B cell (primary cell): Measurements from ENCODE around the gene SERTAD2. TPM values are rescaled to one million over a fixed set of nuclear protein-coding genes. Genes with fewer than 3 reads are reported as not detected.

Experiments
- ATAC-seq: fragments of 200-7000 bp; cut with Tn5 transposase; one replicate; pipeline ENCODE4 v1.10.0; 2021; ENCODE audit warnings: low read depth, mild to moderate bottlenecking, moderate number of reproducible peaks, moderate library complexity
- CTCF ChIA-PET: fragments of 350-600 bp; sonication (Branson Sonifier 250); formaldehyde crosslinking; loops from one replicate; lab custom pipeline; 2021; ENCODE audit warnings: antibody characterized with exemption, inconsistent platforms; lab: Charles Lee
- POLR2A ChIA-PET: fragments of 350-600 bp; sonication (Branson Sonifier 250); formaldehyde crosslinking; loops from one replicate; lab custom pipeline; 2021; ENCODE audit warnings: antibody characterized with exemption; lab: Charles Lee
- DNase-seq: peaks from one replicate; pipeline ENCODE4 v3.0.0; 2013
- H2AFZ ChIP-seq: 2 replicates; pipeline ENCODE4 v1.6.1; 2012; ENCODE audit warnings: mild to moderate bottlenecking, low read depth, low read length; ENCODE audit not compliant: insufficient read depth, poor library complexity, severe bottlenecking
- H3K27ac ChIP-seq, 2 donors: 1 replicate in 1 of 2; 2 replicates in 1 of 2; pipeline ENCODE4 v1.5.1; 2012 to 2013; ENCODE audit warnings: low read length in 2 of 2, mild to moderate bottlenecking in 2 of 2, moderate library complexity in 1 of 2
- H3K27me3 ChIP-seq, 4 experiments: fragments of 200-600 bp in 1 of 4; sonication (generic) in 1 of 4; replicated peaks in 1 of 4; 1 replicate in 2 of 4; 2 replicates in 2 of 4; pipeline versions ENCODE4 v1.6.1 to v1.7.0; 2013 to 2016; ENCODE audit warnings: low read length in 3 of 4, mild to moderate bottlenecking in 2 of 4, mixed read lengths in 1 of 4, moderate library complexity in 1 of 4; ENCODE audit not compliant: insufficient read depth in 4 of 4, control insufficient read depth in 3 of 4; ENCODE audit errors: control extremely low read depth in 1 of 4
- H3K36me3 ChIP-seq, 2 experiments: replicated peaks in 1 of 2; 1 replicate in 1 of 2; 2 replicates in 1 of 2; pipeline versions ENCODE4 v1.6.1 to v1.7.1; 2013; ENCODE audit warnings: low read length in 1 of 2; ENCODE audit not compliant: insufficient read depth in 2 of 2, control insufficient read depth in 1 of 2; ENCODE audit errors: control extremely low read depth in 1 of 2, extremely low read depth in 1 of 2
- H3K4me1 ChIP-seq, 2 donors: fragments of 200-600 bp in 1 of 2; sonication (generic) in 1 of 2; 1 replicate in 1 of 2; 2 replicates in 1 of 2; pipeline versions ENCODE4 v1.5.1 to v1.6.1; 2013 to 2017; ENCODE audit warnings: low read length in 2 of 2; ENCODE audit not compliant: control insufficient read depth in 2 of 2, insufficient read depth in 2 of 2
- H3K4me2 ChIP-seq: replicated peaks from 2 replicates; pipeline ENCODE3; 2012; ENCODE audit warnings: mild to moderate bottlenecking, low read depth, low read length; ENCODE audit not compliant: poor library complexity, severe bottlenecking
- H3K4me3 ChIP-seq, 5 experiments: fragments of 200-600 bp in 1 of 5; sonication (generic) in 1 of 5; 1 replicate in 3 of 5; 2 replicates in 2 of 5; pipeline versions ENCODE4 v1.5.1 to v1.7.0; 2011 to 2016; ENCODE audit warnings: low read length in 4 of 5, mild to moderate bottlenecking in 4 of 5, low read depth in 2 of 5, control low read depth in 1 of 5, moderate library complexity in 1 of 5; ENCODE audit not compliant: insufficient read depth in 1 of 5; ENCODE audit errors: control extremely low read depth in 1 of 5, extremely low read depth in 1 of 5
- H3K79me2 ChIP-seq: fragments of 200-600 bp; sonication (generic); one replicate; pipeline ENCODE4 v1.6.0; 2016; ENCODE audit warnings: low read length; ENCODE audit not compliant: control insufficient read depth, insufficient read depth
- H3K9ac ChIP-seq: fragments of 200-600 bp; sonication (generic); 2 replicates; pipeline ENCODE4 v1.6.1; 2017; ENCODE audit warnings: mild to moderate bottlenecking, low read length, moderate library complexity
- H3K9me3 ChIP-seq, 3 donors: one replicate each; pipeline versions ENCODE4 v1.6.1 to v1.7.1; 2013; ENCODE audit warnings: low read length in 2 of 3; ENCODE audit not compliant: control insufficient read depth in 2 of 3, insufficient read depth in 1 of 3; ENCODE audit errors: control extremely low read depth in 1 of 3
- H4K20me1 ChIP-seq: 2 replicates; pipeline ENCODE4 v1.6.0; 2012; ENCODE audit warnings: mild to moderate bottlenecking, low read length; ENCODE audit not compliant: insufficient read depth, control insufficient read depth, poor library complexity, severe bottlenecking
- H3K27ac Mint-ChIP-seq: one replicate; pipeline ENCODE4 v1.8.0; 2021; ENCODE audit warnings: mixed read lengths
- H3K27me3 Mint-ChIP-seq: one replicate; pipeline ENCODE4 v1.8.0; 2021; ENCODE audit warnings: mixed read lengths
- H3K4me1 Mint-ChIP-seq: one replicate; pipeline ENCODE4 v1.8.0; 2021; ENCODE audit warnings: mixed read lengths
- H3K4me3 Mint-ChIP-seq: one replicate; pipeline ENCODE4 v1.8.0; 2021; ENCODE audit warnings: mixed read lengths
- H3K9me3 Mint-ChIP-seq: one replicate; pipeline ENCODE4 v1.8.0; 2022; ENCODE audit warnings: mixed read lengths; ENCODE audit not compliant: insufficient read depth
- CTCF ChIP-seq: fragments of 200-600 bp; IDR thresholded peaks from one replicate; pipeline ENCODE4 v1.8.0; 2022; ENCODE audit warnings: antibody characterized with exemption, mild to moderate bottlenecking
- EZH2 ChIP-seq: IDR thresholded peaks from 2 replicates; pipeline ENCODE4 v1.6.1; 2012; ENCODE audit warnings: borderline replicate concordance, low read depth, mild to moderate bottlenecking, moderate library complexity, low read length; ENCODE audit not compliant: insufficient read depth, poor library complexity, severe bottlenecking
- WGBS: methylation state at CpG from one replicate; pipeline ENCODE4 v1.1.5; 2013; ENCODE audit warnings: missing lambda C conversion rate; ENCODE audit not compliant: insufficient coverage; 5-methylcytosine and 5-hydroxymethylcytosine counted together
- intact Hi-C: fragments of 100-400 bp; cut with micrococcal nuclease; formaldehyde crosslinking; loops from one replicate; pipeline ENCODE4 v1.10.0; 2022
- polyA plus RNA-seq: library from polyadenylated mRNA; depleted of rRNA; stranded (reverse); fragments of >200 nt; gene quantifications from 2 replicates; pipeline ENCODE4 v1.2.3, GENCODE V29; 2012
- total RNA-seq, 2 donors: library from RNA; stranded (reverse); fragments of 120-200 nt in 1 of 2; gene quantifications; 1 replicate in 1 of 2; 2 replicates in 1 of 2; pipeline versions ENCODE4 v1.2.3 to v1.2.4, GENCODE V29; 2013 to 2022

The SERTAD2 gene
- total and polyA plus RNA-seq, 2 donors (not counting 1 experiment from before 2014, with no cell fraction given): 49.5 to 66.8 TPM

GRCh38 chr2:64586883-64587481 lies 66.7 kb downstream of the SERTAD2 start:
- TF ChIP-seq EZH2 (no peak), CTCF (peak; percentile 88)
- Histone ChIP-seq H3K36me3 (peaks cover 9 to 56% of the 10 kb centered on the region in 2 experiments), H3K4me3 (no peak overlapping the region), H3K27me3 (no peaks in the 10 kb centered on the region), H3K4me2 (no peak overlapping the region), H3K27ac (no peak overlapping the region), H3K9ac (no peak overlapping the region), H3K9me3 (no peaks in the 10 kb centered on the region), H4K20me1 (no peaks in the 10 kb centered on the region), H3K4me1 (peaks cover 0 to 4% of the 10 kb centered on the region in 2 donors), H2AFZ (no peak overlapping the region), H3K79me2 (no peaks in the 10 kb centered on the region)
- Mint-ChIP-seq H3K27me3 (no peaks in the 10 kb centered on the region), H3K4me3 (no peak overlapping the region), H3K4me1 (peaks cover 14% of the 10 kb centered on the region), H3K9me3 (no peaks in the 10 kb centered on the region), H3K27ac (peak overlapping the region; percentile 32)
- ChIA-PET CTCF (interaction anchor here (0.8 to 3.8 kb wide), 57 partner anchors 8 to 378 kb away, joined by 3 to 45 read pairs (median 4); partner anchors contain the start of genes AFTPH and SERTAD2), POLR2A (interaction anchor here (0.7 to 1.4 kb wide), 3 partner anchors 58 to 278 kb away, joined by 3 to 5 read pairs (median 3); no protein-coding TSS in a partner anchor)
- DNase-seq (peak; percentile 72), ATAC-seq (peak; percentile 58)
- intact Hi-C loops: loop anchor here (1.0 to 5.0 kb wide), 7 partner anchors 50 to 455 kb away; no protein-coding TSS in a partner anchor
- no CpG with 5 or more reads among the region's 6 CpGs for WGBS

GRCh38 chr2:64586054-64586453 lies 67.7 kb downstream of the SERTAD2 start:
- no CpG with 5 or more reads among the region's 4 CpGs for WGBS
- intact Hi-C loops: loop anchor here (2.0 to 5.0 kb wide), 4 partner anchors 51 to 456 kb away; no protein-coding TSS in a partner anchor
- POLR2A ChIA-PET: no interaction called here

More at GRCh38 chr2:64586054-64586453, 67.7 kb downstream of the SERTAD2 start:
- H3K4me1 Mint-ChIP-seq: peaks cover 14% of the 10 kb centered on the region
- H3K4me3 ChIP-seq: no peak overlapping the region
- no peaks in the 10 kb centered on the region for H3K79me2 ChIP-seq
- no peak for TF ChIP-seq CTCF
- no peak for TF ChIP-seq EZH2
- no peak overlapping the region for H2AFZ ChIP-seq
- H3K27me3 ChIP-seq: no peaks in the 10 kb centered on the region
- no peak overlapping the region for H3K4me2 ChIP-seq
- no peaks in the 10 kb centered on the region for H3K27me3 Mint-ChIP-seq
- H4K20me1 ChIP-seq: no peaks in the 10 kb centered on the region
- H3K27ac Mint-ChIP-seq: no peak overlapping the region
- ATAC-seq (no peak), DNase-seq (no peak)
- no peaks in the 10 kb centered on the region for H3K9me3 ChIP-seq
- no peak overlapping the region for H3K27ac ChIP-seq
- H3K9ac ChIP-seq: no peak overlapping the region
- H3K4me3 Mint-ChIP-seq: no peak overlapping the region
- no peaks in the 10 kb centered on the region for H3K9me3 Mint-ChIP-seq
- peaks cover 10 to 52% of the 10 kb centered on the region in 2 experiments for H3K36me3 ChIP-seq
- CTCF ChIA-PET: interaction anchor here (0.7 to 3.8 kb wide), 39 partner anchors 9 to 353 kb away, joined by 3 to 45 read pairs (median 6); partner anchors contain the start of genes AFTPH and SERTAD2
- H3K4me1 ChIP-seq: peaks cover 0 to 4% of the 10 kb centered on the region in 2 donors
